ENCODE measurements around the gene PRDM16. TPM values are rescaled to one million over a fixed set of nuclear protein-coding genes. Genes with fewer than 3 reads are reported as not detected.

Gene PRDM16
- total and polyA plus RNA-seq, 4 donors = 0.05 to 0.67 (median 0.19) TPM

DNA sequence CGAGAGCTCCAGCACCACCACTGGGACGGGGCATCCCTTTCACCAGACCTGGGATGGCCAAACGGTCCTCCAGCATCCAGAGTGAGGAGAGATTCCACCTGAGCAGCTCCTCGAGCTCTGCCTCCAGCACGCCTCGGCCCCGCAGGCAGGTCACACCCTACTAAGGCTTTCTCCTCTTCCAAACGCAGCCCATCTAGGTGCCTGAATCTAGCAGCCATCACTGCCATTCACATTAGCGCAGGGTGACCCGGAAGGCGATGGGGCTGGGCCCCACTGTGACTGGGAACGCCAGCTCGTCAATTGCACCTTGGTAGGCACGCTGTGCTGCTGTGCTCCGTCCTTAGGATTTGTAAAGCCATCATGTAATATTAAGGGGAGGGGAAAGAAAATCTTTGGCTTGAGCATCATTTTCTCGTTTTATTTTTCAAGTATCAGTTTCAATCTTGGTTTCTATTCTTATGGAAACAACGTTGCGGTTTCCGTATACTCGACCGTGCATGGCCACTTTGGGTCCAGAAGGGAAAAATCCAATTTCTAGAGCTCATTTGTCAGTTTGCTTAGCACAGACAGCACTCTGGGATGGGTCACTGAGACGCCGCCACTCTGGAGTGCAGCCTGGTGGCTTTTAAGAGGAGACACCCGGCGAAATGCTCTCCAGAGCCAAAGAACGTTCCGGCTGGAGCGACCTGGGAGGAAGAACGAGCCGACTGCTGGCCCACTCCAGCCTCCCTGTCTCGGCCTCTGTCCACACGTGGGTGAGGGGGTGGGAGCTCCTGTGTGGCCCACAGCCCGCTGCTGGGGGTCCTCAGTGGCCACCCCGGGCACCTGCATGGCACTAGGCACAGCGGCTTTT, 173.6 kb downstream of the PRDM16 start:
- no peak overlapping the region for H3K4me3 ChIP-seq (ENCODE audit: low read depth in 1 of 3, low read length in 3 of 3)
- no peak for DNase-seq (ENCODE audit: low spot score)
- no peak overlapping the region for H3K27ac ChIP-seq (ENCODE audit: low read depth in 1 of 2, low read length in 2 of 2)
- H3K27me3 ChIP-seq (ENCODE audit: control insufficient read depth in 4 of 4, insufficient read depth in 4 of 4, low read length in 3 of 4) = peaks cover 0 to 13% (median 0%) of the 10 kb centered on the region in 4 donors
- WGBS = 85% methylated on average over 35 of the region's 35 CpGs
- TF ChIP-seq RXRA (IDR thresholded peaks at IDR 0.05) (no peak), EGR1 (IDR thresholded peaks at IDR 0.05; ENCODE audit: low read depth in 2 of 2) (no peak), FOXA2 (IDR thresholded peaks at IDR 0.05) (no peak), TAF1 (conservative IDR thresholded peaks at IDR 0.05) (no peak), GABPA (IDR thresholded peaks at IDR 0.05 in 1 of 2, conservative IDR thresholded peaks at IDR 0.05 in 1 of 2) (no peak), FOXA1 (IDR thresholded peaks at IDR 0.05) (no peak), SP1 (IDR thresholded peaks at IDR 0.05) (no peak)
- TF ChIP-seq, protein P1, sequence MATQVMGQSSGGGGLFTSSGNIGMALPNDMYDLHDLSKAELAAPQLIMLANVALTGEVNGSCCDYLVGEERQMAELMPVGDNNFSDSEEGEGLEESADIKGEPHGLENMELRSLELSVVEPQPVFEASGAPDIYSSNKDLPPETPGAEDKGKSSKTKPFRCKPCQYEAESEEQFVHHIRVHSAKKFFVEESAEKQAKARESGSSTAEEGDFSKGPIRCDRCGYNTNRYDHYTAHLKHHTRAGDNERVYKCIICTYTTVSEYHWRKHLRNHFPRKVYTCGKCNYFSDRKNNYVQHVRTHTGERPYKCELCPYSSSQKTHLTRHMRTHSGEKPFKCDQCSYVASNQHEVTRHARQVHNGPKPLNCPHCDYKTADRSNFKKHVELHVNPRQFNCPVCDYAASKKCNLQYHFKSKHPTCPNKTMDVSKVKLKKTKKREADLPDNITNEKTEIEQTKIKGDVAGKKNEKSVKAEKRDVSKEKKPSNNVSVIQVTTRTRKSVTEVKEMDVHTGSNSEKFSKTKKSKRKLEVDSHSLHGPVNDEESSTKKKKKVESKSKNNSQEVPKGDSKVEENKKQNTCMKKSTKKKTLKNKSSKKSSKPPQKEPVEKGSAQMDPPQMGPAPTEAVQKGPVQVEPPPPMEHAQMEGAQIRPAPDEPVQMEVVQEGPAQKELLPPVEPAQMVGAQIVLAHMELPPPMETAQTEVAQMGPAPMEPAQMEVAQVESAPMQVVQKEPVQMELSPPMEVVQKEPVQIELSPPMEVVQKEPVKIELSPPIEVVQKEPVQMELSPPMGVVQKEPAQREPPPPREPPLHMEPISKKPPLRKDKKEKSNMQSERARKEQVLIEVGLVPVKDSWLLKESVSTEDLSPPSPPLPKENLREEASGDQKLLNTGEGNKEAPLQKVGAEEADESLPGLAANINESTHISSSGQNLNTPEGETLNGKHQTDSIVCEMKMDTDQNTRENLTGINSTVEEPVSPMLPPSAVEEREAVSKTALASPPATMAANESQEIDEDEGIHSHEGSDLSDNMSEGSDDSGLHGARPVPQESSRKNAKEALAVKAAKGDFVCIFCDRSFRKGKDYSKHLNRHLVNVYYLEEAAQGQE (IDR thresholded peaks at IDR 0.05) = no peak
- TF ChIP-seq, protein P2, sequence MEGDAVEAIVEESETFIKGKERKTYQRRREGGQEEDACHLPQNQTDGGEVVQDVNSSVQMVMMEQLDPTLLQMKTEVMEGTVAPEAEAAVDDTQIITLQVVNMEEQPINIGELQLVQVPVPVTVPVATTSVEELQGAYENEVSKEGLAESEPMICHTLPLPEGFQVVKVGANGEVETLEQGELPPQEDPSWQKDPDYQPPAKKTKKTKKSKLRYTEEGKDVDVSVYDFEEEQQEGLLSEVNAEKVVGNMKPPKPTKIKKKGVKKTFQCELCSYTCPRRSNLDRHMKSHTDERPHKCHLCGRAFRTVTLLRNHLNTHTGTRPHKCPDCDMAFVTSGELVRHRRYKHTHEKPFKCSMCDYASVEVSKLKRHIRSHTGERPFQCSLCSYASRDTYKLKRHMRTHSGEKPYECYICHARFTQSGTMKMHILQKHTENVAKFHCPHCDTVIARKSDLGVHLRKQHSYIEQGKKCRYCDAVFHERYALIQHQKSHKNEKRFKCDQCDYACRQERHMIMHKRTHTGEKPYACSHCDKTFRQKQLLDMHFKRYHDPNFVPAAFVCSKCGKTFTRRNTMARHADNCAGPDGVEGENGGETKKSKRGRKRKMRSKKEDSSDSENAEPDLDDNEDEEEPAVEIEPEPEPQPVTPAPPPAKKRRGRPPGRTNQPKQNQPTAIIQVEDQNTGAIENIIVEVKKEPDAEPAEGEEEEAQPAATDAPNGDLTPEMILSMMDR (IDR thresholded peaks at IDR 0.05; ENCODE audit: low read depth, low read length, missing input control) = no peak
- TF ChIP-seq, protein P3, sequence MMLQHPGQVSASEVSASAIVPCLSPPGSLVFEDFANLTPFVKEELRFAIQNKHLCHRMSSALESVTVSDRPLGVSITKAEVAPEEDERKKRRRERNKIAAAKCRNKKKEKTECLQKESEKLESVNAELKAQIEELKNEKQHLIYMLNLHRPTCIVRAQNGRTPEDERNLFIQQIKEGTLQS (IDR thresholded peaks at IDR 0.05) = no peak
- TF ChIP-seq, protein P4, sequence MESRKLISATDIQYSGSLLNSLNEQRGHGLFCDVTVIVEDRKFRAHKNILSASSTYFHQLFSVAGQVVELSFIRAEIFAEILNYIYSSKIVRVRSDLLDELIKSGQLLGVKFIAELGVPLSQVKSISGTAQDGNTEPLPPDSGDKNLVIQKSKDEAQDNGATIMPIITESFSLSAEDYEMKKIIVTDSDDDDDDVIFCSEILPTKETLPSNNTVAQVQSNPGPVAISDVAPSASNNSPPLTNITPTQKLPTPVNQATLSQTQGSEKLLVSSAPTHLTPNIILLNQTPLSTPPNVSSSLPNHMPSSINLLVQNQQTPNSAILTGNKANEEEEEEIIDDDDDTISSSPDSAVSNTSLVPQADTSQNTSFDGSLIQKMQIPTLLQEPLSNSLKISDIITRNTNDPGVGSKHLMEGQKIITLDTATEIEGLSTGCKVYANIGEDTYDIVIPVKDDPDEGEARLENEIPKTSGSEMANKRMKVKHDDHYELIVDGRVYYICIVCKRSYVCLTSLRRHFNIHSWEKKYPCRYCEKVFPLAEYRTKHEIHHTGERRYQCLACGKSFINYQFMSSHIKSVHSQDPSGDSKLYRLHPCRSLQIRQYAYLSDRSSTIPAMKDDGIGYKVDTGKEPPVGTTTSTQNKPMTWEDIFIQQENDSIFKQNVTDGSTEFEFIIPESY (IDR thresholded peaks at IDR 0.05) = no peak
- peaks cover 0 to 8% (median 5%) of the 10 kb centered on the region in 4 donors for H3K9me3 ChIP-seq (ENCODE audit: control insufficient read depth in 4 of 4, low read length in 3 of 4)
- peaks cover 0 to 2% (median 0%) of the 10 kb centered on the region in 4 donors for H3K4me1 ChIP-seq (ENCODE audit: control insufficient read depth in 4 of 4, insufficient read depth in 4 of 4, low read length in 3 of 4)
- H3K36me3 ChIP-seq (ENCODE audit: control insufficient read depth in 4 of 4, insufficient read depth in 3 of 4, low read depth in 1 of 4, low read length in 3 of 4) = no peaks in the 10 kb centered on the region
- H3K9ac ChIP-seq (ENCODE audit: low read depth in 1 of 2, low read length in 2 of 2) = no peak overlapping the region

DNA sequence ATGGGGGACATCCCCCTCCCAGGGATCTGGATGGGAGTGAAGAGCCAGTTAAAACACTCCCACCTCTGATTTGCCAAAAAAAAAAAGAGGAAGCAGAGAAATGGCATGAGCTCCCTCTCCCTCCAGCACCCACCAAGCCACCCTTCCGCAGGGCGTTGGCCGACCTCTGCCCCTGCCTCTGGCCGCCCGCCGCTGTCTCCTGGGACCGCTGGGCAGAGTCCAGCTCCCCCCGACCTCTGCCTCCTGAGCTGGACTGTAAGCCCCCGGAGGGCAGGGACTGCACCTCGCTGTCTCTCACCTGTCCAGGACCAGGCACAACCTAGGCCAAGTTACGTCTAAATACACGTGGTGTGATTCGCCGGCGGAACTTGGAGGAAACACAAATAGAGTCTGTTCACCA, 174.3 kb downstream of the PRDM16 start:
- H3K4me3 ChIP-seq (ENCODE audit: low read depth in 1 of 3, low read length in 3 of 3) = no peak overlapping the region
- H3K36me3 ChIP-seq (ENCODE audit: control insufficient read depth in 4 of 4, insufficient read depth in 3 of 4, low read depth in 1 of 4, low read length in 3 of 4) = no peaks in the 10 kb centered on the region
- H3K27me3 ChIP-seq (ENCODE audit: control insufficient read depth in 4 of 4, insufficient read depth in 4 of 4, low read length in 3 of 4) = peaks cover 0 to 17% (median 0%) of the 10 kb centered on the region in 4 donors
- DNase-seq (ENCODE audit: low spot score) = no peak
- peaks cover 0 to 8% (median 5%) of the 10 kb centered on the region in 4 donors for H3K9me3 ChIP-seq (ENCODE audit: control insufficient read depth in 4 of 4, low read length in 3 of 4)
- no peak overlapping the region for H3K9ac ChIP-seq (ENCODE audit: low read depth in 1 of 2, low read length in 2 of 2)
- peaks cover 0 to 2% (median 0%) of the 10 kb centered on the region in 4 donors for H3K4me1 ChIP-seq (ENCODE audit: control insufficient read depth in 4 of 4, insufficient read depth in 4 of 4, low read length in 3 of 4)
- 73% methylated on average over 15 of the region's 15 CpGs for WGBS
- H3K27ac ChIP-seq (ENCODE audit: low read depth in 1 of 2, low read length in 2 of 2) = no peak overlapping the region
- TF ChIP-seq RAD21 (IDR thresholded peaks at IDR 0.05) = no peak
- TF ChIP-seq TAF1 (conservative IDR thresholded peaks at IDR 0.05) = no peak
- TF ChIP-seq SP1 (IDR thresholded peaks at IDR 0.05) = no peak
- TF ChIP-seq FOXA1 (IDR thresholded peaks at IDR 0.05) = no peak
- TF ChIP-seq, protein P2 (IDR thresholded peaks at IDR 0.05; ENCODE audit: low read depth, low read length, missing input control) = no peak
- no peak for TF ChIP-seq RXRA (IDR thresholded peaks at IDR 0.05)
- TF ChIP-seq JUND (IDR thresholded peaks at IDR 0.05) = no peak
- TF ChIP-seq, protein P1 (IDR thresholded peaks at IDR 0.05) = no peak
